ENCODE data around the gene FAM193A. TPM values are rescaled to one million over a fixed set of nuclear protein-coding genes. Genes with fewer than 3 reads are reported as not detected.

FAM193A gene
- total RNA-seq, 4 donors from 2014 or later: 27.7 to 40.4 (median 31.1) TPM

DNA sequence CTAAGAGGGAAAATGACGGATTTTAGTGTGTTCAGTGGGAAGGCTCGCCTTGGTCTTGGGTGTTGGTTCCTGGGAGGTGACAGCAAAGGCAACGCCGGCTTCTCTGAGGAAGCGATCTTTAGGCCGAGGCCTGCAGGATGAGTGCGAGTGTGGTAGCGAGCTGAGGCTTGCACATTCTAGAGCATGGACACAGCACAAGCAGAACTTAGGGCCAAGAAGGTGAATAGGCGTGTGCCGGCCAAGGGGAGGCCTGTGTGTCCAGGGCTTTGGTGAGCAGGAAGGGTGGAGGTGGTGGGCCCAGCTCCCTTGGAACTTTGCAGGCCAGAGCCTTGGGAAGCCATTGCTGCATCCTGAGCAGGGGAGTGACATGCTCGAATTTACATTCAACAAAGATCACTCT lies 151.8 kb downstream of the FAM193A start:
- H3K27ac ChIP-seq: no peak overlapping the region
- H3K9me3 ChIP-seq: no peaks in the 10 kb centered on the region
- no peak overlapping the region for H3K4me3 ChIP-seq
- in situ Hi-C loops (cut with MboI; ENCODE audit: low pct_ligation_motif_present in 1 of 4, low pct_unique_long_range_greater_than_20kb in 1 of 4, low sequenced_read_pairs in 3 of 4): no loop called here
- WGBS, 2 donors (ENCODE audit: low coverage in 1 of 2): 95% methylated on average over 4 to 11 of the region's 11 CpGs
- intact Hi-C loops (cut with DNase I; ENCODE audit: low total_unique reads): no loop called here
- H3K4me1 ChIP-seq: no peaks in the 10 kb centered on the region
- H3K27me3 ChIP-seq: no peaks in the 10 kb centered on the region
- TF ChIP-seq, protein P1, sequence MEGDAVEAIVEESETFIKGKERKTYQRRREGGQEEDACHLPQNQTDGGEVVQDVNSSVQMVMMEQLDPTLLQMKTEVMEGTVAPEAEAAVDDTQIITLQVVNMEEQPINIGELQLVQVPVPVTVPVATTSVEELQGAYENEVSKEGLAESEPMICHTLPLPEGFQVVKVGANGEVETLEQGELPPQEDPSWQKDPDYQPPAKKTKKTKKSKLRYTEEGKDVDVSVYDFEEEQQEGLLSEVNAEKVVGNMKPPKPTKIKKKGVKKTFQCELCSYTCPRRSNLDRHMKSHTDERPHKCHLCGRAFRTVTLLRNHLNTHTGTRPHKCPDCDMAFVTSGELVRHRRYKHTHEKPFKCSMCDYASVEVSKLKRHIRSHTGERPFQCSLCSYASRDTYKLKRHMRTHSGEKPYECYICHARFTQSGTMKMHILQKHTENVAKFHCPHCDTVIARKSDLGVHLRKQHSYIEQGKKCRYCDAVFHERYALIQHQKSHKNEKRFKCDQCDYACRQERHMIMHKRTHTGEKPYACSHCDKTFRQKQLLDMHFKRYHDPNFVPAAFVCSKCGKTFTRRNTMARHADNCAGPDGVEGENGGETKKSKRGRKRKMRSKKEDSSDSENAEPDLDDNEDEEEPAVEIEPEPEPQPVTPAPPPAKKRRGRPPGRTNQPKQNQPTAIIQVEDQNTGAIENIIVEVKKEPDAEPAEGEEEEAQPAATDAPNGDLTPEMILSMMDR (IDR thresholded peaks at IDR 0.05): no peak
- no peak for TF ChIP-seq POLR2A (IDR thresholded peaks at IDR 0.05)
- TF ChIP-seq EP300 (IDR thresholded peaks at IDR 0.05; ENCODE audit: low read depth): no peak
- TF ChIP-seq POLR2AphosphoS5 (IDR thresholded peaks at IDR 0.05): no peak
- H3K36me3 ChIP-seq: peaks cover 0 to 29% (median 14%) of the 10 kb centered on the region in 4 donors
- no peak for DNase-seq

DNA sequence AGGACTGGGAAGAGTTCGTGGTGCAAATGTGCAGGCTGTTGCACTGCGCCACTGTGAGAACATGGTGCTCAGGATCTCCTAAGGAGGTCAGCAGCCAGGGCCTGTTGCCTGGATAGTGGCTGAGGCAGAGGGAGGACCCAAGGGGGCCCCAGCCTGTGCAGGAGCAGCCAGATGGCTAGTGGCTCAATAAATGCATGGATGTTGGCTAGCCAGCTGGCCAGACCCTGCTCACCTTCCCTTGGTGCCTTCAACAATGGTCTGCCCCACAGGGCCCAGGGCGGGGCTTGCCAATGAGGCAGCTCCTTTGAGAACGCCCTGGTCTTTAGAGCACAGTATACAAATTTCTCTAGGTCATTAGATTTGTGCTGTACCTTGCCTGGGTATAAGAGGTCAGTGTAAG lies 152.2 kb downstream of the FAM193A start:
- Histone ChIP-seq H3K4me1 (no peaks in the 10 kb centered on the region), H3K36me3 (peaks cover 0 to 33% (median 15%) of the 10 kb centered on the region in 4 donors), H3K27ac (no peak overlapping the region), H3K4me3 (no peak overlapping the region), H3K27me3 (no peaks in the 10 kb centered on the region), H3K9me3 (no peaks in the 10 kb centered on the region)
- in situ Hi-C loops (cut with MboI; ENCODE audit: low pct_ligation_motif_present in 1 of 4, low pct_unique_long_range_greater_than_20kb in 1 of 4, low sequenced_read_pairs in 3 of 4) (no loop called here), intact Hi-C loops (cut with DNase I; ENCODE audit: low total_unique reads) (no loop called here)
- WGBS, 2 donors (ENCODE audit: low coverage in 1 of 2): 95 to 100% methylated on average over 1 to 4 of the region's 4 CpGs
- DNase-seq: no peak
- TF ChIP-seq, protein P1 (IDR thresholded peaks at IDR 0.05): no peak

DNA sequence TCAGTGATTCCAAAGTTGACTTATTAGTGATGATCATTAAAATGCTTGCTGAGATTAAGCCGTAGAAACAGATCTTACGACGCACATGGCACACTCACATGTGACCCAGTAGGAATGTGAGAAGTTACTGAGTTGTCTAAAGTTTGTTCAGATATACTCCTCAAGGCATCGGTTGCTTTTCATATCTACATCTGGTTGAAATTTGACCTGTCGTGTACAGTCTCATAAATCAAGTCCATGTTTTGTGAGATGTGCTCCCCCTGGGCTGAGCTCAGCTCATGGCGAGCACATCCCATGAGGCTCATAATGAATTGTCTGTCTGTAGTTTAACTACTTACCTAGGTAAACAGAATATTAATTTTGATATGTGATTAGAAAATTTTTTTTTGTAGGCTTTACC lies 152.7 kb downstream of the FAM193A start:
- WGBS, 2 donors (ENCODE audit: low coverage in 1 of 2): 89 to 93% methylated on average over 2 to 6 of the region's 6 CpGs
- Histone ChIP-seq H3K4me1 (no peaks in the 10 kb centered on the region), H3K27ac (no peak overlapping the region), H3K4me3 (no peak overlapping the region), H3K27me3 (no peaks in the 10 kb centered on the region), H3K36me3 (peaks cover 0 to 37% (median 15%) of the 10 kb centered on the region in 4 donors), H3K9me3 (no peaks in the 10 kb centered on the region)
- intact Hi-C loops (cut with DNase I; ENCODE audit: low total_unique reads) (no loop called here), in situ Hi-C loops (cut with MboI; ENCODE audit: low pct_ligation_motif_present in 1 of 4, low pct_unique_long_range_greater_than_20kb in 1 of 4, low sequenced_read_pairs in 3 of 4) (no loop called here)
- DNase-seq: no peak
- TF ChIP-seq, protein P1 (IDR thresholded peaks at IDR 0.05): no peak
- no peak for TF ChIP-seq POLR2A (IDR thresholded peaks at IDR 0.05)
- TF ChIP-seq EP300 (IDR thresholded peaks at IDR 0.05; ENCODE audit: low read depth): no peak
- TF ChIP-seq POLR2AphosphoS5 (IDR thresholded peaks at IDR 0.05): no peak

DNA sequence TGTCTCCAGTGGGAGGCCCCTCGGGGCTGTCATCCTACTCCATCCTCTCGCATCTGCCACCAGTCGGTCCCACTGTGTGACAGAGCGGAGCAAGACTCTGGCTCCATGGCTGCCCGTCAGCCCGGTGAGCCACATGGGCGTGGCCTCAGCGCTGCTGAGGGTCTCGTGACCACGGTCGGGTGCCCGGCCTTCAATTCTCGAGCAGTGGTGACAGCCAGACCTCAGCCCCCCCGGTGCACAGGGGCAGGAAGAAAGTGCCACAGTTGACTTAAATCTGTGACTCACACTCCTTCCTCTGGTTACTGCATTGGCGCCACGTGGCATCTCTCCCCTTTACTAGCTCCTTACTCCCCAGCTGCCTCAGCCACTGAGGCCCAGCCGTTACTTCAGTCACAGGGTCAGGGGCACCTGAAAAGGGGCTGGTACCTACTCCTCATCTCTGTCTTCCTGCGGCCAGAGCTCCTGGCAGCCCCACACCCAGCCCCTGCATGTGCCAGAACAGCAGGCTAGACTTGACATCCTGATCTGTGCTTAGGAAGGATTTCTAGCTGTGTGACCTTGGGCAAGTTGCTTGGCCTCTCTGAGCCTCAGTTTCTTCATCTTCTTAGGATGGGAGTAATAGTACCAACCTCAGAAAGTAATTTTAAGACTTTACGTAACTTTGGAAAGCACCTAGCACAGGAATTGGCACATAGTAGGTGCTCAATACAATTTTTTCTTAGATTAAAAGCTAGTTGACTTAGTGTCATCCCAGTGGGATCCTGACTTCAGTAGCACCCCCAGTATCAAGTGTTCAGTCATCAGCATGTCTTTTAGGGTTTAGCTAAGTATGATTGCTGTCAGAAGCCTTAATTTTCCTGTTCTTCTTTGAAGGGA lies 153.6 kb downstream of the FAM193A start:
- 74 to 100% methylated on average over 1 to 19 of the region's 19 CpGs for WGBS, 2 donors (ENCODE audit: low coverage in 1 of 2)
- intact Hi-C loops (cut with DNase I; ENCODE audit: low total_unique reads) (no loop called here), in situ Hi-C loops (cut with MboI; ENCODE audit: low pct_ligation_motif_present in 1 of 4, low pct_unique_long_range_greater_than_20kb in 1 of 4, low sequenced_read_pairs in 3 of 4) (no loop called here)
- Histone ChIP-seq H3K36me3 (peaks cover 0 to 32% (median 16%) of the 10 kb centered on the region in 4 donors), H3K27me3 (no peaks in the 10 kb centered on the region), H3K4me1 (no peaks in the 10 kb centered on the region), H3K27ac (no peak overlapping the region), H3K9me3 (no peaks in the 10 kb centered on the region), H3K4me3 (no peak overlapping the region)
- TF ChIP-seq, protein P1 (IDR thresholded peaks at IDR 0.05): no peak
- peak; percentile 16 for DNase-seq

All from transverse colon (tissue), 4 donors.